ENCODE results near the gene CCDC85B.
"Not testable (repeated sequence)": the region's sequence is repeated elsewhere in the genome, so short reads cannot be mapped to it uniquely, and the experiment has no call there.

CCDC85B gene

GRCh38 chr11:65883786-65884715 lies 6.4 kb upstream of the CCDC85B start:
- Mint-ChIP-seq H3K36me3 (peaks cover 33 to 51% of the 10 kb centered on the region in 2 donors), H3K4me3 (no peak overlapping the region), H3K27me3 (no peaks in the 10 kb centered on the region), H3K9me3 (no peaks in the 10 kb centered on the region), H3K27ac (no peak overlapping the region), H3K4me1 (peaks cover 35 to 60% of the 10 kb centered on the region in 2 donors)
- no peak for ATAC-seq (replicated peaks)
- no peak for DNase-seq

GRCh38 chr11:65884716-65885092 lies 5.8 kb upstream of the CCDC85B start:
- Mint-ChIP-seq H3K4me3 (no peak overlapping the region), H3K9me3 (no peaks in the 10 kb centered on the region), H3K4me1 (peaks cover 37 to 65% of the 10 kb centered on the region in 2 donors), H3K36me3 (peaks cover 33 to 51% of the 10 kb centered on the region in 2 donors), H3K27me3 (no peaks in the 10 kb centered on the region), H3K27ac (no peak overlapping the region)
- peak; percentile 70 for DNase-seq
- ATAC-seq (replicated peaks): peak; percentile 54 to 55

GRCh38 chr11:65885231-65885630 lies 5.2 kb upstream of the CCDC85B start:
- no peaks in the 10 kb centered on the region for H3K27me3 Mint-ChIP-seq
- H3K9me3 Mint-ChIP-seq: no peaks in the 10 kb centered on the region
- peaks cover 40 to 68% of the 10 kb centered on the region in 2 donors for H3K4me1 Mint-ChIP-seq
- no peak overlapping the region for H3K4me3 Mint-ChIP-seq
- no peak for DNase-seq
- no peak for ATAC-seq (replicated peaks)
- peaks cover 33 to 51% of the 10 kb centered on the region in 2 donors for H3K36me3 Mint-ChIP-seq
- no peak overlapping the region for H3K27ac Mint-ChIP-seq

DNA sequence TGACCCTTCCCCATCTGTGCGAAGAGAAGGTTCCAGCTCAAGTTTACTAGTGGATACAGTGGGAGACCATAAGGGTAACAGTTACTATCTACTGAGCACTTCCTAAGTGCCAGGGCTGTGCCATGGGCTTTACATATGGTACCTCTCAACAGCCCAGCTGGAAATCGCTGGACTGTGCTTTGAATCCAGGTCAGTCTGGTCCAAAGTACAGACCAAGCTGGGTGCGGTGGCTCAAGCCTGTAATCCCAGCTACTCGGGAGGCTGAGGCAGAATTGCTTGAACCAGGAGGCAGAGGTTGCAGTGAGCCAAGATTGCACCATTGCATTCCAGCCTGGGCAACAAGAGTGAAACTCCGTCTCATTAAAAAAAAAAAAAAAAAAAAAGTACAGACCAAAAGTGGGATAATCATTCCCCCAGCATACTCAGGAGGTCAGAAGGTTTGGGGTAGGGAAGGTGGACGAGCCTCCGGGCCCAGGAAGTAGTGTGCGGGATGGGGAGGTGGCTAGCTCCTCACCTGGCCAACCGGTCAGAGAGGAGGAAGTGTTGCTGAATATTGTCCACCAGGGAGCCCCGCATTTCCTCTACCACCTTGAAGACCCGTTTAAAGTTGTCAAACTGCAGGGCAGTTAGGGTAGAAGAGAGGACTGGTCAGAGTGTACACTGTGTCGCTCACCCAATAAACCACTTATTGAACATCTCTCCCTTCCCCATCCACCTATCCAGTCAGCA lies 4.5 kb upstream of the CCDC85B start:
- no peak for DNase-seq
- Mint-ChIP-seq H3K27ac (peak overlapping the region; percentile 53), H3K4me1 (peaks cover 38 to 66% of the 10 kb centered on the region in 2 donors), H3K4me3 (no peak overlapping the region), H3K9me3 (no peaks in the 10 kb centered on the region), H3K36me3 (peaks cover 33 to 46% of the 10 kb centered on the region in 2 donors), H3K27me3 (no peaks in the 10 kb centered on the region)
- no peak for ATAC-seq (replicated peaks)

DNA sequence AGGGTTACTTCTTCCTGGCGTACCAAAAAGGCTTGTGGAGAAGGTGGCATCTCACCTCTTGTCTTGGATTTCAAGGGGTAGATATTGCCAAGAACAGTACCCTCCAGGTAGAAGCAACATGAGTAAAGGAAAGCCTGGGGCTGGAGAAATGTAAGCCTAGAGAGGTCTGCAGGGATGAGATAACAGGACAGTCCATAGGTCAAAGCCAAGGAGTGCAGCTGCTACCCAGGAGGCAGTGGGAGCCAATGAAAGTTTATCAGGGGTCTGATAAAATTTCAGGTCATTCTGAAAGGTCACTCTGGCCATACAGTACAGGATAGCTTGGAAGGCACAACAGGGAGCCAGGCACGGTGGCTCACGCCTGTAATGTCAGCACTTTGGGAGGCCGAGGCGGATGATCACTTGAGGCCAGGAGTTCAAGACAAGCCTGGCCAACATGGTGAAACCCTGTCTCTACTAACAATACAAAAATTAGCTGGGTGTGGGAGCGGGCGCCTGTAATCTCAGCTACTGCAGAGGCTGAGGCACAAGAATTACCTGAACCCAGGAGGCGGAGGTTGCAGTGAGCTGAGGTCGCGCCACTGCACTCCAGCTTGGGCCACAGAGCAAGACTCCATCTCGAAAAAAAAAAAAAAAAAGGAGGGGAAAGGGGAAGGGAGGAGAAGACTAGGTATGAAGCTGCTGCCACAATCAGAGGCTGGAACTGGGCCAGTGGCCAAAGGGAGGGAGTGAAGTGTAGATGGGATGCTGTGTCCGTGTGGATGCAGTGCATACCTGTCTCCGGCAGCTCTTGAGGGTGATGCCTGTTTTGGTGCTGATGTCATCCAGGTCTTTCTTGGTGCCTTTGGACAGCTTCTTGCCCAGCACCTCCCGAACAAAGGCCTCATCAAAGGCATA lies 3.4 kb upstream of the CCDC85B start:
- H3K27me3 Mint-ChIP-seq: no peaks in the 10 kb centered on the region
- H3K4me3 Mint-ChIP-seq: peak overlapping the region; percentile 95 to 97
- H3K4me1 Mint-ChIP-seq: peaks cover 40 to 67% of the 10 kb centered on the region in 2 donors
- H3K9me3 Mint-ChIP-seq: no peaks in the 10 kb centered on the region
- peaks cover 33 to 42% of the 10 kb centered on the region in 2 donors for H3K36me3 Mint-ChIP-seq
- DNase-seq (no peak), ATAC-seq (replicated peaks) (no peak)
- peak overlapping the region; percentile 95 for H3K27ac Mint-ChIP-seq

- Mint-ChIP-seq H3K4me1 (peaks cover 46 to 74% of the 10 kb centered on the region in 2 donors), H3K4me3 (peak overlapping the region; percentile 95 to 97), H3K9me3 (no peaks in the 10 kb centered on the region), H3K36me3 (peaks cover 33 to 42% of the 10 kb centered on the region in 2 donors), H3K27ac (peak overlapping the region; percentile 95), H3K27me3 (no peaks in the 10 kb centered on the region)
- DNase-seq (no peak), ATAC-seq (replicated peaks) (no peak)
Observed at GRCh38 chr11:65887723-65888162, 2.7 kb upstream of the CCDC85B start.

- peaks cover 29 to 40% of the 10 kb centered on the region in 2 donors for H3K36me3 Mint-ChIP-seq
- peaks cover 51 to 79% of the 10 kb centered on the region in 2 donors for H3K4me1 Mint-ChIP-seq
- H3K27me3 Mint-ChIP-seq: no peaks in the 10 kb centered on the region
- H3K27ac Mint-ChIP-seq: peak within 1 kb of the TSS; percentile 95
- ATAC-seq (replicated peaks) (peak; percentile 62 to 66), DNase-seq (peak; percentile 91)
- no peaks in the 10 kb centered on the region for H3K9me3 Mint-ChIP-seq
- H3K4me3 Mint-ChIP-seq: peak within 1 kb of the TSS; percentile 95 to 97
Observed at GRCh38 chr11:65888163-65888814, 2.2 kb upstream of the CCDC85B start, which contains the start of gene FIBP. Gene FIBP (minus strand): TSS chr11:65888471. CDS start chr11:65888418, 53 bp downstream.

- no peak for ATAC-seq (replicated peaks)
Observed at GRCh38 chr11:65891219-65892136, 1.0 kb downstream of the CCDC85B start.

DNA sequence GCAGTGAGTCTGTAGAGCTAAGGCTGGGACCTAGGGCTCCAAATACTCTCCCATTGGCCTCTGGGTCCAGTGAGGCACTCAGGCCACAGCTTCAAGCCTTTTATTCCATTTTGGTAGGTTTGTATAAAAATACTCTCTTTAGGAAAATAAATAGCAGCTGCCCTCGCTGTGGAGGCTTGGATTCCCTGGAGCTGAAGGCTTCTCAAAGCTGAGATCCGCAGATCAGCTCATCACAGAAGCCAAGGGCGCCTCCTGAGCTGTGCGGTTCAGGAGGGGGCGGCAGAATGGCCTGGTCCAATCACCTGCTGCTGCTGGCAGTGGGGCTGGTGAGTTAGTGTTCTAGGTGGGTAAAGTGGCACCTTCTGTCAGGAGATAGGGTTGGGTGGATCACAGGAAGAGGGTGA lies 1.7 kb downstream of the CCDC85B start:
- Mint-ChIP-seq H3K4me1 (peaks cover 52 to 91% of the 10 kb centered on the region in 2 donors), H3K36me3 (peaks cover 19 to 22% of the 10 kb centered on the region in 2 donors), H3K27ac (peak overlapping the region; percentile 67), H3K4me3 (peak overlapping the region; percentile 95 to 97)
- not testable (repeated sequence) for H3K9me3 Mint-ChIP-seq; DNase-seq; ATAC-seq (replicated peaks); H3K27me3 Mint-ChIP-seq

More at GRCh38 chr11:65891219-65892136, 1.0 kb downstream of the CCDC85B start:
- peaks cover 56 to 93% of the 10 kb centered on the region in 2 donors for H3K4me1 Mint-ChIP-seq
- H3K9me3 Mint-ChIP-seq: no peaks in the 10 kb centered on the region
- H3K4me3 Mint-ChIP-seq: peak overlapping the region; percentile 95 to 97
- H3K27me3 Mint-ChIP-seq: no peaks in the 10 kb centered on the region
- DNase-seq: no peak
- peaks cover 24 to 27% of the 10 kb centered on the region in 2 donors for H3K36me3 Mint-ChIP-seq
- H3K27ac Mint-ChIP-seq: peak overlapping the region; percentile 75

DNA sequence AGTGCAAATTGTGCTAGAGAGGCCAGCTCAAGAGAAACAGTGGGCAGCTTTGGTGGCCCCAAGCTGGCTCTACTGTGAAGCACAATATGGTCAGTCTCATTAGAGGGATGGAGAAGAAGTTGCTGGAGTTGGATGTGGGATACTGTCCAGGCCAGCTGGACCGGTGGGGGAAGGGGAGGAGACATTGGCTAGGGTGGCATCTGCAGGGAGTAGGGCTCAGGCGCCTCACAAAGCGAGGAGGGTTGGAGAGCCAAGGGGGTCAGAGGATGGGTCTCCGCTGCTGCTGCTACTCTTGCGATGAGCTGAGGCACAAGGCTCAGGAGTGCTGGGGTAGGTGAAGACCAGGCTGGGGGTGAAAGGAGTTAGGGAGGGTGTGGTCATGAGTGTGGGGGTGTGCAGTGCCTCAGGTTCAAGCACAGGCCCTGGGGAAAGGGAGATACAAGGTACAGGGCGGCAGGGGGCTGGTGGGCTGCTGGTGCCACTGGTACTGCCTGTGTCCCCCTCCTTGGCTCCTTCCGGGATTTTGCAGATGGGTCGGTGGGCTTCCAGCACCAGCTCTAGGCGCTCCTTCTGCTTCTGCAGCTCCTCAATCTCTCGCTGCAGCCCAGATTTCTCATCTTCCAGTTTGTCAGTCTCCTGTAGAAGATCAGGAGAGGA lies 2.3 kb downstream of the CCDC85B start:
- Mint-ChIP-seq H3K4me1 (peaks cover 48 to 91% of the 10 kb centered on the region in 2 donors), H3K9me3 (no peaks in the 10 kb centered on the region), H3K27me3 (no peaks in the 10 kb centered on the region), H3K4me3 (peak overlapping the region; percentile 95 to 97), H3K36me3 (peaks cover 19 to 23% of the 10 kb centered on the region in 2 donors), H3K27ac (peak overlapping the region; percentile 5)
- no peak for DNase-seq
- ATAC-seq (replicated peaks): no peak

GRCh38 chr11:65894034-65894591 lies 3.6 kb downstream of the CCDC85B start:
- Mint-ChIP-seq H3K36me3 (peaks cover 16 to 21% of the 10 kb centered on the region in 2 donors), H3K4me1 (peaks cover 44 to 84% of the 10 kb centered on the region in 2 donors)

More at GRCh38 chr11:65894034-65894591, 3.6 kb downstream of the CCDC85B start:
- H3K9me3 Mint-ChIP-seq: no peaks in the 10 kb centered on the region
- no peak for DNase-seq
- H3K27me3 Mint-ChIP-seq: no peaks in the 10 kb centered on the region
- ATAC-seq (replicated peaks): no peak
- H3K27ac Mint-ChIP-seq: peak overlapping the region; percentile 86
- peak overlapping the region; percentile 95 to 97 for H3K4me3 Mint-ChIP-seq
